Measurements from ENCODE around the gene JAG1. TPM values are rescaled to one million over a fixed set of nuclear protein-coding genes. Genes with fewer than 3 reads are reported as not detected.

Gene JAG1
- total RNA-seq, 1 donor, result 60.1 TPM

GRCh38 chr20:10666221-10667076 lies 7.3 kb downstream of the JAG1 start:
- Histone ChIP-seq H3K36me3 (ENCODE audit: insufficient read depth, low read length) (peaks cover 53% of the 10 kb centered on the region), H3K4me2 (ENCODE audit: insufficient read depth, low read length) (no peak overlapping the region), H3K27me3 (ENCODE audit: insufficient read depth, low read length) (no peaks in the 10 kb centered on the region), H3K4me3 (ENCODE audit: insufficient read depth, low read length) (no peak overlapping the region), H2AFZ (ENCODE audit: low read length) (no peak overlapping the region), H3K79me2 (ENCODE audit: insufficient read depth, low read length) (peaks cover 97% of the 10 kb centered on the region), H3K4me1 (ENCODE audit: insufficient read depth, low read length) (peaks cover 45% of the 10 kb centered on the region), H3K27ac (ENCODE audit: low read depth, low read length) (peak overlapping the region; percentile 65), H4K20me1 (ENCODE audit: insufficient read depth, low read length) (no peaks in the 10 kb centered on the region), H3K9me3 (ENCODE audit: low read depth, low read length) (no peaks in the 10 kb centered on the region)
- no peak for TF ChIP-seq CTCF (IDR thresholded peaks at IDR 0.05; ENCODE audit: extremely low read depth, low read depth, low read length)
- no peak for DNase-seq (ENCODE audit: insufficient read length, low spot score, missing footprints)

- DNase-seq (ENCODE audit: insufficient read length, low spot score, missing footprints), result peak; percentile 56
- peaks cover 5% of the 10 kb centered on the region for H4K20me1 ChIP-seq (ENCODE audit: insufficient read depth, low read length)
- H3K79me2 ChIP-seq (ENCODE audit: insufficient read depth, low read length), result peaks cover 97% of the 10 kb centered on the region
- peaks cover 58% of the 10 kb centered on the region for H3K36me3 ChIP-seq (ENCODE audit: insufficient read depth, low read length)
- TF ChIP-seq CTCF (IDR thresholded peaks at IDR 0.05; ENCODE audit: extremely low read depth, low read depth, low read length), result no peak
- peak overlapping the region; percentile 12 for H3K4me2 ChIP-seq (ENCODE audit: insufficient read depth, low read length)
- peak overlapping the region; percentile 65 for H3K27ac ChIP-seq (ENCODE audit: low read depth, low read length)
- H3K4me1 ChIP-seq (ENCODE audit: insufficient read depth, low read length), result peaks cover 43% of the 10 kb centered on the region
- H3K27me3 ChIP-seq (ENCODE audit: insufficient read depth, low read length), result no peaks in the 10 kb centered on the region
- H2AFZ ChIP-seq (ENCODE audit: low read length), result no peak overlapping the region
- H3K9me3 ChIP-seq (ENCODE audit: low read depth, low read length), result no peaks in the 10 kb centered on the region
- H3K4me3 ChIP-seq (ENCODE audit: insufficient read depth, low read length), result no peak overlapping the region
These were observed 8.0 kb downstream of the JAG1 start for GRCh38 chr20:10665791-10666190.

- TF ChIP-seq CTCF (IDR thresholded peaks at IDR 0.05; ENCODE audit: extremely low read depth, low read depth, low read length), result no peak
- Histone ChIP-seq H4K20me1 (ENCODE audit: insufficient read depth, low read length) (peaks cover 12% of the 10 kb centered on the region), H3K27ac (ENCODE audit: low read depth, low read length) (peak overlapping the region; percentile 65), H3K4me1 (ENCODE audit: insufficient read depth, low read length) (peaks cover 43% of the 10 kb centered on the region), H3K9me3 (ENCODE audit: low read depth, low read length) (no peaks in the 10 kb centered on the region), H3K79me2 (ENCODE audit: insufficient read depth, low read length) (peaks cover 96% of the 10 kb centered on the region), H3K4me2 (ENCODE audit: insufficient read depth, low read length) (peak overlapping the region; percentile 12), H3K4me3 (ENCODE audit: insufficient read depth, low read length) (no peak overlapping the region), H3K36me3 (ENCODE audit: insufficient read depth, low read length) (peaks cover 65% of the 10 kb centered on the region), H2AFZ (ENCODE audit: low read length) (no peak overlapping the region), H3K27me3 (ENCODE audit: insufficient read depth, low read length) (no peaks in the 10 kb centered on the region)
- no peak for DNase-seq (ENCODE audit: insufficient read length, low spot score, missing footprints)
These were observed 8.7 kb downstream of the JAG1 start for GRCh38 chr20:10665027-10665561.

GRCh38 chr20:10663756-10664155 lies 10.0 kb downstream of the JAG1 start:
- Histone ChIP-seq H3K4me3 (ENCODE audit: insufficient read depth, low read length) (no peak overlapping the region), H3K79me2 (ENCODE audit: insufficient read depth, low read length) (peaks cover 93% of the 10 kb centered on the region), H3K27me3 (ENCODE audit: insufficient read depth, low read length) (no peaks in the 10 kb centered on the region), H3K4me1 (ENCODE audit: insufficient read depth, low read length) (peaks cover 43% of the 10 kb centered on the region), H4K20me1 (ENCODE audit: insufficient read depth, low read length) (peaks cover 15% of the 10 kb centered on the region), H3K9me3 (ENCODE audit: low read depth, low read length) (no peaks in the 10 kb centered on the region), H3K4me2 (ENCODE audit: insufficient read depth, low read length) (no peak overlapping the region), H2AFZ (ENCODE audit: low read length) (no peak overlapping the region), H3K27ac (ENCODE audit: low read depth, low read length) (no peak overlapping the region), H3K36me3 (ENCODE audit: insufficient read depth, low read length) (peaks cover 72% of the 10 kb centered on the region)
- DNase-seq (ENCODE audit: insufficient read length, low spot score, missing footprints), result no peak
- no peak for TF ChIP-seq CTCF (IDR thresholded peaks at IDR 0.05; ENCODE audit: extremely low read depth, low read depth, low read length)

Data from osteoblast (primary cell).